Smooth muscle cell (in vitro differentiated cells): ENCODE results near the gene GSTM2. TPM values are rescaled to one million over a fixed set of nuclear protein-coding genes. Genes with fewer than 3 reads are reported as not detected.
A peak's percentile ranks its signal among the peaks of the same experiment; 100 is the strongest.

Source experiments
- DNase-seq: peaks from one replicate; lab custom pipeline; 2025; ENCODE audit not compliant: unreplicated experiment; lab: John Stamatoyannopoulos, UW
- H2AFZ ChIP-seq: fragments of 200-600 bp; sonication (generic); 2 replicates; pipeline ENCODE4 v1.6.0; 2016; ENCODE audit warnings: antibody characterized with exemption, low read depth, mild to moderate bottlenecking
- H3F3A ChIP-seq: fragments of 200-600 bp; sonication (generic); 2 replicates; pipeline ENCODE4 v1.6.0; 2017; ENCODE audit warnings: antibody characterized with exemption, low read depth
- H3K27ac ChIP-seq: fragments of 200-600 bp; sonication (generic); 2 replicates; pipeline ENCODE4 v1.5.1; 2016; ENCODE audit warnings: low read depth, mild to moderate bottlenecking
- H3K27me3 ChIP-seq: fragments of 200-600 bp; sonication (generic); 2 replicates; pipeline ENCODE4 v1.6.1; 2016; ENCODE audit warnings: low read depth, mild to moderate bottlenecking
- H3K36me3 ChIP-seq: fragments of 200-600 bp; sonication (generic); 2 replicates; pipeline ENCODE4 v1.5.1; 2016; ENCODE audit warnings: low read depth
- H3K4me1 ChIP-seq: fragments of 200-600 bp; sonication (generic); 2 replicates; pipeline ENCODE4 v1.5.1; 2016; ENCODE audit warnings: low read depth
- H3K4me2 ChIP-seq: fragments of 200-600 bp; sonication (generic); 2 replicates; pipeline ENCODE4 v1.6.0; 2016; ENCODE audit warnings: mild to moderate bottlenecking
- H3K4me3 ChIP-seq: fragments of 200-600 bp; sonication (generic); 2 replicates; pipeline ENCODE4 v1.5.1; 2016; ENCODE audit warnings: mild to moderate bottlenecking
- H3K79me2 ChIP-seq: fragments of 200-600 bp; sonication (generic); 2 replicates; pipeline ENCODE4 v1.6.0; 2016; ENCODE audit warnings: low read depth, mild to moderate bottlenecking
- H3K9ac ChIP-seq: fragments of 200-600 bp; sonication (generic); 2 replicates; pipeline ENCODE4 v1.6.0; 2016; ENCODE audit warnings: low read depth
- H3K9me3 ChIP-seq: fragments of 200-600 bp; sonication (generic); replicated peaks from 2 replicates; pipeline ENCODE4 v1.5.1; 2016; ENCODE audit warnings: low read depth
- H4K20me1 ChIP-seq: fragments of 200-600 bp; sonication (generic); 2 replicates; pipeline ENCODE4 v1.6.0; 2016; ENCODE audit warnings: low read depth
- CTCF ChIP-seq: fragments of 200-600 bp; sonication (generic); IDR thresholded peaks from 2 replicates; pipeline ENCODE4 v1.5.1; 2017; ENCODE audit warnings: borderline replicate concordance, mild to moderate bottlenecking, antibody characterized with exemption; ENCODE audit not compliant: insufficient read depth, poor library complexity, severe bottlenecking
- WGBS: methylation state at CpG from one replicate; pipeline ENCODE4 v1.1.7; 2016; ENCODE audit warnings: low lambda C conversion rate; 5-methylcytosine and 5-hydroxymethylcytosine counted together
- polyA plus RNA-seq: library from polyadenylated mRNA; unstranded; fragments of >200 nt; fragmentation: Nextera tagmentation; extraction: Ambion mirVana; gene quantifications from 2 replicates; pipeline ENCODE4 v1.2.1, GENCODE V29; 2016
- total RNA-seq: library from RNA; depleted of rRNA; stranded (reverse); fragments of >200 nt; gene quantifications from 2 replicates; pipeline ENCODE4 v1.2.3, GENCODE V29; 2014

GSTM2 gene
- total and polyA plus RNA-seq, 2 experiments from 2014 or later, result 30.3 to 43.8 TPM

- H4K20me1 ChIP-seq, result no peaks in the 10 kb centered on the region
- H3K9ac ChIP-seq, result no peak overlapping the region
- H3F3A ChIP-seq, result no peaks in the 10 kb centered on the region
- no peaks in the 10 kb centered on the region for H3K36me3 ChIP-seq
- H3K27ac ChIP-seq, result no peak overlapping the region
- no peak overlapping the region for H2AFZ ChIP-seq
- H3K27me3 ChIP-seq, result no peaks in the 10 kb centered on the region
- DNase-seq, result no peak
- TF ChIP-seq CTCF, result no peak
- H3K9me3 ChIP-seq, result no peaks in the 10 kb centered on the region
- H3K4me2 ChIP-seq, result no peak overlapping the region
- WGBS, result 98% methylated on average over 7 of the region's 7 CpGs
- H3K4me1 ChIP-seq, result peaks cover 4% of the 10 kb centered on the region
- no peaks in the 10 kb centered on the region for H3K79me2 ChIP-seq
- H3K4me3 ChIP-seq, result no peak overlapping the region
Measured at GRCh38 chr1:109637446-109637845, 30.4 kb upstream of the GSTM2 start.

GRCh38 chr1:109639063-109639840 is 28.6 kb upstream of the GSTM2 start:
- Histone ChIP-seq H3K27me3 (no peaks in the 10 kb centered on the region), H3K4me1 (peaks cover 4% of the 10 kb centered on the region), H3K27ac (no peak overlapping the region), H3K9ac (no peak overlapping the region), H4K20me1 (no peaks in the 10 kb centered on the region), H3K79me2 (no peaks in the 10 kb centered on the region), H3F3A (no peaks in the 10 kb centered on the region), H3K4me3 (no peak overlapping the region), H3K9me3 (no peaks in the 10 kb centered on the region), H2AFZ (no peak overlapping the region), H3K36me3 (no peaks in the 10 kb centered on the region), H3K4me2 (no peak overlapping the region)
- 84% methylated on average over 8 of the region's 9 CpGs for WGBS
- DNase-seq, result no peak
- TF ChIP-seq CTCF, result no peak

GRCh38 chr1:109639841-109640184 is 28.0 kb upstream of the GSTM2 start:
- H3K4me3 ChIP-seq, result no peak overlapping the region
- peaks cover 4% of the 10 kb centered on the region for H3K4me1 ChIP-seq
- H3K9me3 ChIP-seq, result no peaks in the 10 kb centered on the region
- H3F3A ChIP-seq, result no peaks in the 10 kb centered on the region
- no peak overlapping the region for H2AFZ ChIP-seq
- no peak overlapping the region for H3K9ac ChIP-seq
- no peak overlapping the region for H3K27ac ChIP-seq
- H3K27me3 ChIP-seq, result no peaks in the 10 kb centered on the region
- no peaks in the 10 kb centered on the region for H3K79me2 ChIP-seq
- no peak for TF ChIP-seq CTCF
- no peaks in the 10 kb centered on the region for H4K20me1 ChIP-seq
- no peak overlapping the region for H3K4me2 ChIP-seq
- 59% methylated on average over 6 of the region's 6 CpGs for WGBS
- no peak for DNase-seq
- H3K36me3 ChIP-seq, result no peaks in the 10 kb centered on the region

- Histone ChIP-seq H3K27ac (no peak overlapping the region), H3K9ac (no peak overlapping the region), H3K79me2 (no peaks in the 10 kb centered on the region), H3K9me3 (no peaks in the 10 kb centered on the region), H2AFZ (no peak overlapping the region), H3K4me3 (no peak overlapping the region), H3F3A (no peaks in the 10 kb centered on the region), H3K27me3 (no peaks in the 10 kb centered on the region), H3K36me3 (no peaks in the 10 kb centered on the region), H3K4me2 (no peak overlapping the region), H4K20me1 (no peaks in the 10 kb centered on the region), H3K4me1 (peaks cover 4% of the 10 kb centered on the region)
- DNase-seq, result peak; percentile 70
- peak; percentile 87 for TF ChIP-seq CTCF
- 20% methylated on average over 5 of the region's 5 CpGs for WGBS
Measured at GRCh38 chr1:109640285-109640865, 27.5 kb upstream of the GSTM2 start.
